ENCODE results near the gene LCAT.
A peak's percentile ranks its signal among the peaks of the same experiment; 100 is the strongest.

Gene LCAT

GRCh38 chr16:67944690-67945391 is 921 bp upstream of the LCAT start:
- Histone ChIP-seq H3K4me3 (ENCODE audit: severe bottlenecking) (no peak overlapping the region), H3K9me3 (ENCODE audit: severe bottlenecking) (no peaks in the 10 kb centered on the region), H3K36me3 (ENCODE audit: low read depth) (peaks cover 84% of the 10 kb centered on the region), H3K4me1 (ENCODE audit: insufficient read depth, poor library complexity, severe bottlenecking) (no peaks in the 10 kb centered on the region), H3K27me3 (ENCODE audit: insufficient read depth, poor library complexity, severe bottlenecking) (no peaks in the 10 kb centered on the region), H3K27ac (ENCODE audit: poor library complexity, severe bottlenecking) (no peak overlapping the region)
- ATAC-seq (ENCODE audit: low read depth): no peak
- TF ChIP-seq CTCF (IDR thresholded peaks at IDR 0.05; ENCODE audit: poor library complexity, severe bottlenecking): no peak
- no peak for DNase-seq (ENCODE audit: low spot score)

GRCh38 chr16:67943256-67943618 is 683 bp downstream of the LCAT start:
- Histone ChIP-seq H3K9me3 (ENCODE audit: severe bottlenecking) (no peaks in the 10 kb centered on the region), H3K27me3 (ENCODE audit: insufficient read depth, poor library complexity, severe bottlenecking) (no peaks in the 10 kb centered on the region), H3K4me1 (ENCODE audit: insufficient read depth, poor library complexity, severe bottlenecking) (no peaks in the 10 kb centered on the region), H3K27ac (ENCODE audit: poor library complexity, severe bottlenecking) (no peak overlapping the region), H3K36me3 (ENCODE audit: low read depth) (peaks cover 68% of the 10 kb centered on the region), H3K4me3 (ENCODE audit: severe bottlenecking) (no peak overlapping the region)
- DNase-seq (ENCODE audit: low spot score): no peak
- no peak for ATAC-seq (ENCODE audit: low read depth)
- no peak for TF ChIP-seq CTCF (IDR thresholded peaks at IDR 0.05; ENCODE audit: poor library complexity, severe bottlenecking)

GRCh38 chr16:67942510-67943255 is 1.2 kb downstream of the LCAT start:
- Histone ChIP-seq H3K4me1 (ENCODE audit: insufficient read depth, poor library complexity, severe bottlenecking) (no peaks in the 10 kb centered on the region), H3K27ac (ENCODE audit: poor library complexity, severe bottlenecking) (no peak overlapping the region), H3K9me3 (ENCODE audit: severe bottlenecking) (no peaks in the 10 kb centered on the region), H3K4me3 (ENCODE audit: severe bottlenecking) (no peak overlapping the region), H3K36me3 (ENCODE audit: low read depth) (peaks cover 63% of the 10 kb centered on the region), H3K27me3 (ENCODE audit: insufficient read depth, poor library complexity, severe bottlenecking) (no peaks in the 10 kb centered on the region)
- TF ChIP-seq CTCF (IDR thresholded peaks at IDR 0.05; ENCODE audit: poor library complexity, severe bottlenecking): no peak
- DNase-seq (ENCODE audit: low spot score) (no peak), ATAC-seq (ENCODE audit: low read depth) (peak; percentile 1; the same call in 2 of the 3 replicates)

GRCh38 chr16:67942200-67942509 is 1.8 kb downstream of the LCAT start:
- Histone ChIP-seq H3K9me3 (ENCODE audit: severe bottlenecking) (no peaks in the 10 kb centered on the region), H3K27me3 (ENCODE audit: insufficient read depth, poor library complexity, severe bottlenecking) (no peaks in the 10 kb centered on the region), H3K27ac (ENCODE audit: poor library complexity, severe bottlenecking) (no peak overlapping the region), H3K36me3 (ENCODE audit: low read depth) (peaks cover 57% of the 10 kb centered on the region), H3K4me3 (ENCODE audit: severe bottlenecking) (no peak overlapping the region), H3K4me1 (ENCODE audit: insufficient read depth, poor library complexity, severe bottlenecking) (no peaks in the 10 kb centered on the region)
- peak; percentile 67 for TF ChIP-seq CTCF (IDR thresholded peaks at IDR 0.05; ENCODE audit: poor library complexity, severe bottlenecking)
- ATAC-seq (ENCODE audit: low read depth) (peak; percentile 58), DNase-seq (ENCODE audit: low spot score) (no peak)
